H9 (cell line): ENCODE data around the gene CABP7. TPM values are rescaled to one million over a fixed set of nuclear protein-coding genes. Genes with fewer than 3 reads are reported as not detected.

Source experiments
- DNase-seq: peaks from one replicate; pipeline ENCODE4 v3.0.0-alpha.2; 2017
- H2AFZ ChIP-seq: one replicate; pipeline ENCODE4 v1.6.1; 2013; ENCODE audit warnings: mild to moderate bottlenecking, low read length, control low read depth, moderate library complexity
- H2AK5ac ChIP-seq: 2 replicates; pipeline ENCODE4 v1.6.1; 2013; ENCODE audit warnings: low read length, control low read depth, mixed read lengths; ENCODE audit not compliant: insufficient read length
- H2BK120ac ChIP-seq: one replicate; pipeline ENCODE4 v1.6.1; 2013; ENCODE audit warnings: low read depth, mild to moderate bottlenecking, low read length, control low read depth, inconsistent platforms; ENCODE audit not compliant: poor library complexity, severe bottlenecking
- H2BK12ac ChIP-seq: 2 replicates; pipeline ENCODE4 v1.6.1; 2013; ENCODE audit warnings: low read length, control low read depth, mixed read lengths, low read depth; ENCODE audit not compliant: insufficient read length
- H2BK15ac ChIP-seq: 2 replicates; pipeline ENCODE4 v1.6.1; 2013; ENCODE audit warnings: low read depth, low read length, control low read depth
- H2BK20ac ChIP-seq: one replicate; pipeline ENCODE4 v1.6.1; 2013; ENCODE audit warnings: low read depth, mild to moderate bottlenecking, low read length, control low read depth, inconsistent platforms; ENCODE audit not compliant: poor library complexity, severe bottlenecking
- H2BK5ac ChIP-seq: 2 replicates; pipeline ENCODE4 v1.6.1; 2013; ENCODE audit warnings: low read length, control low read depth, mixed read lengths; ENCODE audit not compliant: insufficient read length
- H3K14ac ChIP-seq: 2 replicates; pipeline ENCODE4 v1.6.1; 2013; ENCODE audit warnings: low read length, control low read depth; ENCODE audit not compliant: insufficient read depth
- H3K18ac ChIP-seq: 2 replicates; pipeline ENCODE4 v1.6.1; 2013; ENCODE audit warnings: low read depth, mild to moderate bottlenecking, mixed read lengths, low read length, control low read depth; ENCODE audit not compliant: insufficient read length
- H3K23ac ChIP-seq: 2 replicates; pipeline ENCODE4 v1.6.1; 2013; ENCODE audit warnings: low read length, control low read depth, mixed read lengths, low read depth; ENCODE audit not compliant: insufficient read length
- H3K23me2 ChIP-seq: 2 replicates; pipeline ENCODE4 v1.6.1; 2013; ENCODE audit warnings: low read depth, mild to moderate bottlenecking, mixed read lengths, low read length, control low read depth; ENCODE audit not compliant: insufficient read length, poor library complexity, severe bottlenecking
- H3K27ac ChIP-seq: 2 replicates; pipeline ENCODE4 v1.5.1; 2013; ENCODE audit warnings: low read length, control low read depth, mixed read lengths, low read depth; ENCODE audit not compliant: insufficient read length
- H3K27me3 ChIP-seq: 2 replicates; pipeline ENCODE4 v1.6.1; 2013; ENCODE audit warnings: low read length, control low read depth, inconsistent platforms; ENCODE audit not compliant: insufficient read depth
- H3K4ac ChIP-seq: 2 replicates; pipeline ENCODE4 v1.6.1; 2013; ENCODE audit warnings: low read depth, mild to moderate bottlenecking, control low read depth, inconsistent platforms, low read length, moderate library complexity
- H3K4me1 ChIP-seq: 2 replicates; pipeline ENCODE4 v1.6.1; 2013; ENCODE audit warnings: low read length, control low read depth, inconsistent platforms; ENCODE audit not compliant: insufficient read depth
- H3K4me2 ChIP-seq: 2 replicates; pipeline ENCODE4 v1.6.1; 2013; ENCODE audit warnings: low read length, control low read depth, mixed read lengths; ENCODE audit not compliant: insufficient read length, insufficient read depth
- H3K56ac ChIP-seq: 2 replicates; pipeline ENCODE4 v1.6.1; 2013; ENCODE audit warnings: low read depth, mild to moderate bottlenecking, mixed read lengths, low read length, control low read depth; ENCODE audit not compliant: insufficient read length
- H3K79me1 ChIP-seq: 2 replicates; pipeline ENCODE4 v1.6.1; 2013; ENCODE audit warnings: low read depth, mild to moderate bottlenecking, moderate library complexity, low read length, control low read depth, inconsistent platforms; ENCODE audit not compliant: insufficient read depth, poor library complexity, severe bottlenecking
- H3K79me2 ChIP-seq: 2 replicates; pipeline ENCODE4 v1.6.1; 2013; ENCODE audit warnings: low read length, control low read depth, inconsistent platforms; ENCODE audit not compliant: insufficient read depth
- H3K9ac ChIP-seq: 2 replicates; pipeline ENCODE4 v1.6.1; 2013; ENCODE audit warnings: low read length, control low read depth, mixed read lengths; ENCODE audit not compliant: insufficient read length; ENCODE audit errors: extremely low read depth
- H3K9me3 ChIP-seq: one replicate; pipeline ENCODE4 v1.6.1; 2013; ENCODE audit warnings: low read depth, low read length, inconsistent platforms; ENCODE audit not compliant: control insufficient read depth
- H3T11ph ChIP-seq: one replicate; pipeline ENCODE4 v1.6.1; 2013; ENCODE audit warnings: mild to moderate bottlenecking, low read length, control low read depth, inconsistent platforms
- H4K20me1 ChIP-seq: one replicate; pipeline ENCODE4 v1.6.1; 2013; ENCODE audit not compliant: control insufficient read depth, insufficient read length, insufficient read depth
- H4K5ac ChIP-seq: 2 replicates; pipeline ENCODE4 v1.6.1; 2013; ENCODE audit warnings: low read depth, mild to moderate bottlenecking, mixed read lengths, low read length, control low read depth; ENCODE audit not compliant: insufficient read length
- H4K8ac ChIP-seq: replicated peaks from 2 replicates; pipeline ENCODE4 v1.6.1; 2013; ENCODE audit warnings: low read length, control low read depth, mixed read lengths, low read depth; ENCODE audit not compliant: insufficient read length
- H4K91ac ChIP-seq: 2 replicates; pipeline ENCODE4 v1.6.1; 2013; ENCODE audit warnings: low read depth, mild to moderate bottlenecking, moderate library complexity, mixed read lengths, low read length, control low read depth; ENCODE audit not compliant: insufficient read length
- H3K27ac Mint-ChIP-seq, 3 experiments: 2 replicates in 2 of 3; 3 replicates in 1 of 3; pipeline ENCODE4 v1.8.0; 2020 to 2021; ENCODE audit warnings: mixed read lengths in 3 of 3, mild to moderate bottlenecking in 1 of 3, moderate library complexity in 1 of 3
- H3K27me3 Mint-ChIP-seq: 2 replicates; pipeline ENCODE4 v1.8.0; 2021; ENCODE audit warnings: low read depth, mild to moderate bottlenecking, moderate library complexity, mixed read lengths
- H3K36me3 Mint-ChIP-seq, 3 experiments: 2 replicates in 2 of 3; 3 replicates in 1 of 3; pipeline ENCODE4 v1.8.0; 2020 to 2021; ENCODE audit warnings: low read depth in 3 of 3, mixed read lengths in 3 of 3; ENCODE audit not compliant: insufficient read depth in 1 of 3
- H3K4me1 Mint-ChIP-seq, 2 experiments: 2 replicates each; pipeline ENCODE4 v1.8.0; 2020; ENCODE audit warnings: mixed read lengths in 2 of 2
- H3K4me3 Mint-ChIP-seq, 2 experiments: 2 replicates in 1 of 2; 3 replicates in 1 of 2; pipeline ENCODE4 v1.8.0; 2020 to 2021; ENCODE audit warnings: mild to moderate bottlenecking in 2 of 2, mixed read lengths in 2 of 2, moderate library complexity in 1 of 2
- H3K9me3 Mint-ChIP-seq, 2 experiments: 2 replicates in 1 of 2; 3 replicates in 1 of 2; pipeline ENCODE4 v1.8.0; 2020; ENCODE audit warnings: mild to moderate bottlenecking in 2 of 2, mixed read lengths in 2 of 2, moderate library complexity in 1 of 2
- WGBS: extraction: QIAGEN DNeasy Blood & Tissue Kit; methylation state at CpG from one replicate; pipeline ENCODE4 v1.1.7; 2013; ENCODE audit warnings: missing lambda C conversion rate, low lambda C conversion rate, mixed read lengths; ENCODE audit not compliant: insufficient read length; ENCODE audit errors: extremely low coverage; 5-methylcytosine and 5-hydroxymethylcytosine counted together
- total RNA-seq: library from RNA; stranded (reverse); gene quantifications from 2 replicates; pipeline ENCODE4 v1.2.1, GENCODE V29; 2021
- TF ChIP-seq, protein P1 (sequence below): fragments of 200-600 bp; sonication (generic); conservative IDR thresholded peaks from 3 replicates; pipeline ENCODE4 v1.8.0; 2021; ENCODE audit warnings: antibody characterized with exemption, mild to moderate bottlenecking

CABP7 gene
- total RNA-seq, 1 experiment from 2014 or later = 0.83 TPM

DNA sequence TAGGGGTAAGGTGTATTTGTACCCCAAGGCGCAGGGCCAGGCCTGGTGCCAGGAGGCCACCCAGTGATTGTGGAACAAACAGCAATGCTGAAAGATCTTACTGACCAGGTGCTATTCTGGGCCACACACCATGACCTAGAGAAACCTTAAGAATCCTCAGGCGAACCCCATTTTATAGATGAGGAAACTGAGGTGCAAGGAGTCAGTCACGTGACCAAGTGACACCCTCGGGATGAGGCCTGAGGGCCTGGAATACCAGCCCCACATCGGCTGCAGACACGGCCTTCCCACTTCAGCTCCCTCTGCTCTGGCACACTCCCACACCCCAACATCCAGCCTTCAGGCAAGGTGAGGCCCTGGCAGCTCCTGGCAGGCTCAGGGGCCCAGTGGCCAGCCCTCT is 13.1 kb downstream of the CABP7 start:
- Histone ChIP-seq H3K23me2 (no peaks in the 10 kb centered on the region), H3K23ac (no peak overlapping the region), H3K4me2 (no peak overlapping the region), H3K9ac (no peak overlapping the region), H3K18ac (no peak overlapping the region), H4K8ac (no peak overlapping the region), H2BK15ac (no peak overlapping the region), H4K20me1 (peaks cover 2% of the 10 kb centered on the region), H2BK120ac (no peak overlapping the region), H2BK20ac (no peak overlapping the region), H3K4me1 (no peaks in the 10 kb centered on the region), H3K9me3 (no peaks in the 10 kb centered on the region), H3K56ac (no peak overlapping the region), H3K79me2 (no peaks in the 10 kb centered on the region), H3T11ph (no peak overlapping the region), H2BK12ac (no peak overlapping the region), H2BK5ac (no peak overlapping the region), H4K91ac (no peak overlapping the region), H3K27ac (no peak overlapping the region), H2AFZ (no peak overlapping the region), H2AK5ac (no peak overlapping the region), H3K79me1 (no peaks in the 10 kb centered on the region), H3K14ac (no peak overlapping the region; the same call in 1 of the 2 replicates), H3K27me3 (no peaks in the 10 kb centered on the region), H3K4ac (no peak overlapping the region), H4K5ac (no peak overlapping the region)
- no CpG with 5 or more reads among the region's 6 CpGs for WGBS
- Mint-ChIP-seq H3K27ac (no peak overlapping the region), H3K36me3 (no peaks in the 10 kb centered on the region; a peak in 1 of 7 replicates), H3K4me1 (peaks cover 8 to 22% of the 10 kb centered on the region in 2 experiments), H3K9me3 (no peaks in the 10 kb centered on the region), H3K4me3 (no peak overlapping the region), H3K27me3 (no peaks in the 10 kb centered on the region)
- no peak for DNase-seq
- TF ChIP-seq, protein P1, sequence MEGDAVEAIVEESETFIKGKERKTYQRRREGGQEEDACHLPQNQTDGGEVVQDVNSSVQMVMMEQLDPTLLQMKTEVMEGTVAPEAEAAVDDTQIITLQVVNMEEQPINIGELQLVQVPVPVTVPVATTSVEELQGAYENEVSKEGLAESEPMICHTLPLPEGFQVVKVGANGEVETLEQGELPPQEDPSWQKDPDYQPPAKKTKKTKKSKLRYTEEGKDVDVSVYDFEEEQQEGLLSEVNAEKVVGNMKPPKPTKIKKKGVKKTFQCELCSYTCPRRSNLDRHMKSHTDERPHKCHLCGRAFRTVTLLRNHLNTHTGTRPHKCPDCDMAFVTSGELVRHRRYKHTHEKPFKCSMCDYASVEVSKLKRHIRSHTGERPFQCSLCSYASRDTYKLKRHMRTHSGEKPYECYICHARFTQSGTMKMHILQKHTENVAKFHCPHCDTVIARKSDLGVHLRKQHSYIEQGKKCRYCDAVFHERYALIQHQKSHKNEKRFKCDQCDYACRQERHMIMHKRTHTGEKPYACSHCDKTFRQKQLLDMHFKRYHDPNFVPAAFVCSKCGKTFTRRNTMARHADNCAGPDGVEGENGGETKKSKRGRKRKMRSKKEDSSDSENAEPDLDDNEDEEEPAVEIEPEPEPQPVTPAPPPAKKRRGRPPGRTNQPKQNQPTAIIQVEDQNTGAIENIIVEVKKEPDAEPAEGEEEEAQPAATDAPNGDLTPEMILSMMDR = no peak
